Measurements from ENCODE around the gene BMERB1.
"Not testable (repeated sequence)": the region's sequence is repeated elsewhere in the genome, so short reads cannot be mapped to it uniquely, and the experiment has no call there.

Gene BMERB1

GRCh38 chr16:15434425-15435215 lies at the start of gene BMERB1:
TSS of gene BMERB1 (plus strand) at chr16:15434588. CDS start at chr16:15434654, 66 bp downstream.
- peak; percentile 30 for DNase-seq

GRCh38 chr16:15388060-15388459 lies 46.3 kb upstream of the BMERB1 start:
- not testable (repeated sequence) for DNase-seq

- DNase-seq = not testable (repeated sequence)
Measured at GRCh38 chr16:15389916-15390315, 44.5 kb upstream of the BMERB1 start.

- DNase-seq = not testable (repeated sequence)
Measured at GRCh38 chr16:15393025-15393424, 41.4 kb upstream of the BMERB1 start.

GRCh38 chr16:15395631-15396508 lies 38.5 kb upstream of the BMERB1 start, which contains the start of gene MPV17L:
TSS of gene MPV17L (plus strand) at chr16:15395754. CDS start at chr16:15395898, 144 bp downstream.
- not testable (repeated sequence) for DNase-seq

- not testable (repeated sequence) for DNase-seq
Measured at GRCh38 chr16:15396509-15396829, 37.9 kb upstream of the BMERB1 start.

GRCh38 chr16:15396948-15397594 lies 37.3 kb upstream of the BMERB1 start:
- no peak for DNase-seq

- DNase-seq = no peak
Measured at GRCh38 chr16:15398618-15399316, 35.6 kb upstream of the BMERB1 start.

GRCh38 chr16:15399317-15399716 lies 35.1 kb upstream of the BMERB1 start:
- DNase-seq = no peak

GRCh38 chr16:15400314-15400713 lies 34.1 kb upstream of the BMERB1 start:
- not testable (repeated sequence) for DNase-seq

- DNase-seq = no peak
Measured at GRCh38 chr16:15401972-15402371, 32.4 kb upstream of the BMERB1 start.

- DNase-seq = no peak
Measured at GRCh38 chr16:15403392-15403995, 30.9 kb upstream of the BMERB1 start.

GRCh38 chr16:15404091-15404490 lies 30.3 kb upstream of the BMERB1 start:
- DNase-seq = not testable (repeated sequence)

- no peak for DNase-seq
Measured at GRCh38 chr16:15404792-15405191, 29.6 kb upstream of the BMERB1 start.

GRCh38 chr16:15407756-15408155 lies 26.6 kb upstream of the BMERB1 start:
- DNase-seq = not testable (repeated sequence)

- DNase-seq = not testable (repeated sequence)
Measured at GRCh38 chr16:15409476-15409875, 24.9 kb upstream of the BMERB1 start.

GRCh38 chr16:15415511-15415985 lies 18.8 kb upstream of the BMERB1 start:
- no peak for DNase-seq

- no peak for DNase-seq
Measured at GRCh38 chr16:15417197-15417596, 17.2 kb upstream of the BMERB1 start.

- no peak for DNase-seq
Measured at GRCh38 chr16:15418206-15418605, 16.2 kb upstream of the BMERB1 start.

- DNase-seq = not testable (repeated sequence)
Measured at GRCh38 chr16:15421696-15422095, 12.7 kb upstream of the BMERB1 start.

- no peak for DNase-seq
Measured at GRCh38 chr16:15422222-15422621, 12.2 kb upstream of the BMERB1 start.

GRCh38 chr16:15425861-15426260 lies 8.5 kb upstream of the BMERB1 start:
- DNase-seq = no peak
